NCI-H146 (cell line): ENCODE measurements around the gene LRRTM4.

ENCODE experiments used
- DNase-seq: peaks from one replicate; lab custom pipeline; 2025; lab: John Stamatoyannopoulos, UW

LRRTM4 gene

DNA sequence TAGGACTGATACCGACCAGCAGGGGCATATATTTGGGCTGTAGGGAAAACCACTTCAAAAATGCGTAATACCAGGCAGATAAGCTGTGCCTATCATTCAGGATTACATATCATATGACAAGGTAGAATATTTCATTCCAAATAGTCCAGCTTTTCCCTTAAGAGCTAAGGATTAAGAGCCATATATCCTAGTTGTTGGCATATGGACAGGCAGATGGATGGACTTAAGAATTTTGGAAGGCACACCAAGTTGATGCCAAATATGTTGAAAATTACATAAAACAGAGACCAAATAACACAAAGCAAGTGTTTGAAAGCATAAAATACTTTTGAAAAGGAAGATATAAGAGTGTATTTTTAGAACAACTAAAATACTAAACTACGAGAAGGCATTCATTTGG lies 52.1 kb downstream of the LRRTM4 start:
- no peak for DNase-seq

DNA sequence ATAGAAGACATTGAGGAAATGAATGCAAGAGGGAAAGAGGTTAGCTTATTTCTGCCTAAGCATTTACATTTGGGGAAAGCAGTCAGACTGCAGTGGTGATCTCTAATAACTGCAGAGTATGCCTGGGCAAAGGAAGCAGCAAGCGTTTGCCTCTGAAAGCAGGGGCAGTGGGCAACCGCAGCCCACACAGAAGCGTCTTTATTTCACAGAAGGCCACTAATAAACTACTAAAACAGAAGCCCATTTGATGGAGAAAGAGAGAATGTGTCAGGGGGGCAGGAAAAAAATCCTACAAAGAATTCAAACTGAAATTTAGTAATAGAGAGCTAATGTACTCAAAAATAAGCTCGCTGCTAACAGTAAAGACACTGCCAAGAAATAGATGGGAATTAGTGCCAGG lies 53.1 kb downstream of the LRRTM4 start:
- DNase-seq, result no peak

DNA sequence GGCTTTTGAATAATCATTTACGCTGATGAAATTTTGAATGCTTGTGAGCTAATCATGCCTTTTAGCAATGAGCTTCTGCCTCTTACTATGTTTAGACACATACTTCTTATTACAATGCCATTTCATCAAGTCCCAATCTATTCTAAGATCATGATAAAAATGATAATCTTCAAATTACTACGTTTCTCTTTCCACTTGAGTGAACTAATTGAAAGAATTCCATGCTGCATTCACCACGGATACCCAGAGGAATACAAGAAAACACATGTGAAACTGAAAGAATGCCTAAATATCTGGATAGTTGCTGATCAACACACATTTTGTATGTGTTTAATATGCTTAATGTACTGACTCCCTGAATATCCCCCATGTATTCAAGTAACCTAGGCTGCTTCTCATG lies 62.3 kb downstream of the LRRTM4 start:
- no peak for DNase-seq

DNA sequence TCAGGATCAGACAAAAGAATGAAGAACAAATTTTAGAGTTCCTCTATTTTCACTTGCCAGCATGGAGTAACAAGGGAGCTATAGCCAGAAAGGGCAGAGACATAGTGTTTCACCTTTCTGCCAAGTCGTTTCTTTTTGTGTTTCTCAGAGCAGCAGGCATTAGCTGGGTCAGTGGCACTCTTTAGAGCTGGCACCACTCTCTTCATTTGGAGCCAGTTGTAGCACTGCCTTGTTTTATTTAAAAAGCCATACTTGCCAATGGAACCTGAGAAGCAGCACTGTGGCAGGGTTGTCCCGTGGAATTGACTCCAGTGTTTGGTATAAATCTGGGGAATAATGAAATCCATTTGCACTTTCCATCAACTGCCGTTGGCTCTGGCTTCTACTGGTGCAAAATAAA lies 64.0 kb downstream of the LRRTM4 start:
- no peak for DNase-seq

DNA sequence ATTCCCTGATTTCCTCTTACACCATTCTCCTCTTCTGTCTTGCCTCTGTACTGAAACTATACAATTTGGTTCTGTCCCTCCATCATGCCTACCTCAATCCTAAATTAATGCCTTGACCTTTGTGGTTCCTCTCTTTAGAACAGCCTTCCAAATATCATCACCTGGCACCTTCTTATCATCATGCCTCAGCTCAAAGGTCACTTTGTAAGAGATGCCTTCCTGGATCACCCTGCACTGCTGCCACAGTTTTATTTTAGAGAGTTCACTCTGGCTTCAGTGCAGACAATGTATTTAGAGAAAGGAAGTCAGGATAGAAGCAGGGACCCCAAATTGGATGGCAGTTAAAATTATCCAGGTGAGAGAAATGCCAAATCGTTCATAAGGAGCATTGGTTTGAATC lies 64.5 kb downstream of the LRRTM4 start:
- DNase-seq, result no peak

DNA sequence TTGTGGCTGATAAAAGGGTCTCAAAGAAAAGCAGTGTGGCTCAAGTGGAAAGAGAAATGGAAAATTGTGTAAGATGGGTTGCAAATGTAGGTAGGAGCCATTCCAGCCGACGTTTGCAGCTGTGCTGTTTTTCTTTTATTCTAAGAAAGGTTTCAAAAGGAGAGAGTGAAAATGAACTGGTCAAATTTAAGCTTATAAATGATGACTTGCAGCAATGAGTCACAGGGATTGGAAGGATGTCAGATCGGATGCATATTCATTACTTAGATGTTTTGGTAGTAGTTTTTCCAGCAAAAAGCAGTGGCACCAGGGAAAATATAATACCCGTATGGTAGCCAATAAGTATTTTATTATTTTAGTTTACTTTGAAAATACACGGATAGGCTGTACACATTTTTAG lies 79.1 kb downstream of the LRRTM4 start:
- DNase-seq, result no peak

DNA sequence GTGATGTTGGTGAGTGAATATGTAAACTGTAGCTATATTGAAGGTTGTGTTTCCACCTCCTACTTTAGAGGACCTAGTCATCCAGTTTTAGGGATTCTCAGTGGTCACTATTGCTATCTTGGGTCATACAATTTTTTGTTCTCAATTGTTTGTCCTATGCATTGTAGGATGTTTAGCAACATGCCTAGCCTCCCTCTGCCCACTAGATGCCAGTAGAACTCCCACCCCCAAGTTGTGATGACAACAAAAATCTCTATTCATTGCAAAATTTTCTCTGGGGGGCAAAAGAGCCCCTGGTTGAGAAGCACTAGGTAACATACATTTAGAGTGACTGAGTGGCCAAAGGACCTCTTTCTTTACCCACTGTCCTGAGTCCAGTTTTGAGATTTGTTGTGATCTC lies 87.3 kb downstream of the LRRTM4 start:
- DNase-seq, result no peak

DNA sequence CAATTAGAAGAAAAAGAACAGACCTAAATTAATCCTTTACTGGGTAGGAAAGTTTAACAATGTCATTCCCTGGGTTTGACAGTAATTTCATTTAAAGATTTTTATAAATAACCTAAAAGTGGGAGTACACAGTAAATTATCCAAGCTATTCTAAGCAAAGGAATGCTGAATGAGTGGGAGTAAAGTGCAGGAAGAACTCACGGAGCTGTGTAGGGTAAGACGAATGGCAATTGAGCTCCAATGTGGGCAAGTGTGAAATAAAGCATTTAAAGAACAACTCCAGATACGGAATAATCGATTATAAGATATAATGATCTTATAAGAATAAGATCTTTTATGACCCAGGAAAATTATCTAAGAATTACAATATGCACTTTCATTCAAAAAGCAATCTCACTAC lies 93.2 kb downstream of the LRRTM4 start:
- no peak for DNase-seq

DNA sequence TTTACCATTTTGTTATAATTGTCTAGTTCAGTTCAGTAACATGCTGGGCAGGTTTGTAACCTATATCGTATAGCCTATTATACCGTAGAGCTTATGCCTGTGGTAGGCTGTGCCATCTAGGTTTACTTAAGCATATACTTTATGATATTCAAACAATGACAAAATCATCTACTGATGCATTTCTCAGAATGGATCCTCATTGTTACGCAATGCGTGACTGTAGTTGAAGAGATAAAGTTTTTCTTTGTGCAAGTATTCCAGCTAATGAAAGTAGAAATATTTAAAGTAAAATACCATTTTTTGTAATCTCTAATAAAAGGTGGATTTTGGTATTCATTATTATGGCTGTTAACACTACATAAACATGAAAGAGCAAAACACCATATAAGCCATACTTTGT lies 100.2 kb downstream of the LRRTM4 start:
- no peak for DNase-seq

DNA sequence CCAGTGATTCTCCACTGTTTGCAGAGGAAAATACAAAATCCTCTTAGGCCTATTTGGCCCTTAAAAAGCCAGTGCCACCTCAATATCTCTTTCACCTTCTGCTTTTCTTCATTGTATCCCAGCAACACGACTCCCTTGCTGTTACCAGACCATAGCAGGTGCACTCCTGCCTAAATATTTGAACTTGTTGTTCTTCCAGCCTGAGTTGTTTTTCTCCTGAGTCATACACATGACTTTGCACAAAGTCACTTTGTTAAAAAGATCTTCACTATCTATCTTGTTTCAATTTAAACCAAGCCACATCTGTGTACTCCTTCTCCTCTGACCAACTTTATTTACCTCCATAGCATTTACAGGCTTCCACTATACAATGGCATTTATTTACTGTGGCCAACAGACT lies 103.6 kb downstream of the LRRTM4 start:
- no peak for DNase-seq

DNA sequence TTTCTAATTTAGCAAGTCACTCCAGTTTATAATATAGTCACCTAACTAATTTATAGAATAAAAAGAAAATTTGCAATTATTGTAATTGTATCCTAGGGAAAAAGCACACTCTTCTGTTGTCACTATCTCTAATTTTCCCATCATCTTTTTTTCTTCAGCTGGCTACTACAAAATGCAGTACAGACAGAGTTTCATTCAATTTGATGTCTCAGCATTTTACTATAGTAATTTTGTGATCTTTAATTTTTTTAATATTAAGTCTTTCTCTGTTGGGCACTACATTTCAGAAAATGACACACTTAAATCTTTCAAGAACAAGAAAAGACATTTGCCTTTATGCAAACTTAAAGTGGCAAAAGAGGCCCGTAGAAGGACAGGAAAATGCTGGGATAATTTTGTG lies 118.0 kb downstream of the LRRTM4 start:
- DNase-seq, result no peak

DNA sequence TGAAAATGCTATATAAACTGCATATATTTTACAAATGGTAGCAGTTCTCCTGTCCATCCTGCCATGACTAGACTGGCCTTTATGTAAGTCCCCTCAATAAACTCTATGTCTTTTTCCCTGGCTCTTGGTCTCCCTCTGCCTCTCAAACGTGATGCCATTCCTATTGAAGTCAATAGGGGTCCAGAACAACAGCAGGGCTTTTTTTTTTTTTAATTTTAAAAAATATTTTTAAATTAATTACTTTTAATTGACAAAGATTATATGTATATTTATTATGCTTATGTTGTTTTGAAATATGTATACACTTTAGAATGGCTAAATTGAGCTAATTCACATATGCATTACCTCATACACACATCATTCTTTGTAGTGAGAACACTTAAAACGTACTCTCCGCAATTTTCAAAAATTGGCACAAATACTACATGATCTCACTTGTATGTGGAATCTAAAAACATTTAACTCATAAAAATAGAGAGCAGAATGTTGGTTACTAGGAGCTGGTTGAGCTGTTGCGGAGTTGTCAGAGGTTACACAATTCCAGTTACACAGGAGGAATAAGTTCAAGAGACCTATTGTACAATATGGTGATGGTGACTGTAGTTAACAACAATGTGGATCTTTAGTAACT lies 123.1 kb downstream of the LRRTM4 start:
- no peak for DNase-seq

DNA sequence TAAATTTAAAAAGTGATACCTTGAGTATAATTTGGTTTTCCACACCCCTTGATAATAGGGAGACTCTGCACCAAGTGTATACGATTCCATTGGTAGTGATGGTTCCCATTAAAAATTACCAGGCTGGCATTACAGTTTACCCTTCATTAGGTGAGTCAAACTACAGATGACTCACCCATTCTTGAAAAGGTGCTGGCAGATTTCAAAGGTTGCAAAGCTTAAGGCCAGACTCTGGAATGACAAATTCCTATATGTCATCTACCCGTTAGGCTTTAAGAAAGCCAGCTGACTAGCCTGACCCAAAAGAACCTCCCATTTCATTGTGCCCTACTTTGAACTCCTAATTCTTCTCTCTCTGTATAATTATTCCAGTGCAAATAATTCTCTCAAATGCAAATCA lies 124.4 kb downstream of the LRRTM4 start:
- no peak for DNase-seq

DNA sequence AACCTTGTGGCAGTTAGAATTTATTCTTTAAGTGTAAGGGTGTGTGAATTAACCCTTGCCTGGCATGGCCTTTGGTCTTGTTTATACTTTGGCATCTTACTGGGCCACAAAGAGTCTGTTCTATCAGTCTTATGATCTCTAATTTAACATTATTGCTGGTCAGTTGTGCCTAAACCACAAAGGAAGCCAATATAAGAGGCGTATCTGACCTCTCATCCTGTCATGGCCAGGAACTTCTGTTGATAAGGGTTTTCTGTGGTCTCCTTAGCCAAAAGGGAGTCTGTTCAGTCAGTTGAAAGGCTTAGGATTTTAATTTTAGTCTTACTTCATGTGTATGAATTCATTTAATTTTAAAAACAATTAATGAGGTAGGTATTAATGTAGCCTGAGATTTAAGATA lies 127.2 kb downstream of the LRRTM4 start:
- no peak for DNase-seq

DNA sequence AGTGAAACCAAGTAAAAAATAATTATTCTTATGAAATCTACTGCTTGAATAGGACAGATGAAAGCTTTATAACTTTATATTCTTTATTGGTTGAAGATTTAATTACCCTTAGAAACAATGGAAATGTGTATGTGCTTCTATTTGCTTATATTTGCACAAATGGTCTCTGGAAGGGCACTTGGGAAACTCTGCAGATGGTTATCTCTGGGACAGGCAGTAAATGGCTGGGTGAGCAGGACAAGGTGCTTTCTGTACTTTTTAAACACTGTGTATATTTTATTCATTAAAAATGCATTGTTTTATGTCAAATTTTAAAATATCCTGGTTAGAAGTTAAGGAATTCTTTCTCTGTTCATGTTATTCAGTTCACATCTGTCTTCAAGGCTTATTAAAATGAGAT lies 131.1 kb downstream of the LRRTM4 start:
- no peak for DNase-seq

DNA sequence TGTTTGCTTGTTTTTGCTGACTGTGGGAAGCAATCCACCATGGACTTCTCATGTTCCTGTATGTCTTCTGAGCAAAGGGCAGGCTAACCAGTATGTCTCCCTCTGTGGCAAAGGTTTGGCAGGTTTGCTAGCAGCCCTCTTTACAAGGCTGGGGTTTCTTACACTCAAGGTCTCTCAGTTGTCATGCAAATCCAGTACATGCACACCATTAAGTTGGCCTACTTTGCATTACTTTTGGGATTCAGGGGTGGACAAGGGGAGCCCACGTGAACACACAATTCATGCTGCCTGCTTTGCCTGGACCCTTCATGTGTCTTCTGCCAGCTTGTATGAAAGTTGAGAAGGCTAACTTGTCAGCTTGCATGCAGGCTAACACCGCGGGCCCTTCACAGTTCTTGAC lies 134.9 kb downstream of the LRRTM4 start:
- DNase-seq, result no peak

DNA sequence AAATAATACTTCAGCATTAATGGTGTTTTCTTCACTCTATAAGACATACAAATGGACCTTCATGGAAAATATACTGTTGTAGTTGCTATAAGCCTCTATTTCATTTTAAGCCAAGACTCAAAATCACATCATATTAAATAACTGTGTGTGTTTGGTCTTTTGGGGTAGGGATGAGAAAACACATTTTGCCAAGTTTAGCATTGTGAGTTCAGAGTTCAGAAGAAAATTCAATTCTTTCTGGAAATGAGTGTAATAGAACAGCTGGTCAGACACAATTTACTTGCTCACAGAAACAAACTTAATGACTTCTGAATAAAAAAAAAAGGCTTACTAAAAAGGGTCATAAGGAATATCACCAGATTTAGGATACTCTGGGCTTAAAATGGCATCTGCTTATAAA lies 149.5 kb downstream of the LRRTM4 start:
- no peak for DNase-seq

DNA sequence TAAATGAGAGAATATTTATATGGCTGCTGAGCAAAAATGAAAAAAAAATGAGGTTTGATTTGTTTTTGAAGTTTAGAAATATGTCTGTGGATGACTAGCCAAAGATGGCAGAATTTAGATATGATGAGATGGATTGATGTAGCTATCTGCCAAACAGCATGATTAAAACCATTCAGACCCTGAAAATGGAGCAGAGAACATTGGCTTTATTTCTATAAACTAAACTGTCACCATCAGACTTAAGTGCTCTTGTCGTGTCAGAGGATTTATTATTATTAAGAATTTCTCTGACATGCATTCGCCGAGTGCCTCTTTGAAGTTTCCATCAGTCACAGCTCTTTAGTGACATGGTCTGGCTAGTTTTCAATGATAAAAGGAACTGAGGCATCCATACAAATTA lies 151.7 kb downstream of the LRRTM4 start:
- DNase-seq, result no peak

DNA sequence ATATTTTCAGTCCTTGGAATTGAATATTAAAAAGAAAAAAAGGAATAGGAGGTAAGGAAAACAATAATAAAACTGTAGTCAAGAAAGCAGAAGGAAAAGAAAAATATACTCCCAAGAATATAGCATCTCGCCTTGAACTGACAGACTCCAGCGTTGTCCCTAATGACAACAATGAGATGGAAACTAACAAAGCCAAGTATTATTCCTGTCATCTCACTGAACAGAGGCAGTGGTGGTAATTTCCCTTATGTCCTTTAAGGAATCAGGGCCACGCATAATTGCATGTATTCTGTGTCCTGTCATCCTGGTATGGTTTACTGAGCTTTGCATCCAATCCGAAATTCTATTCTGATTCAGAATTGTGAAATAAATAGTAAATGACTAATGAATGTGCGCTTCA lies 158.9 kb downstream of the LRRTM4 start:
- no peak for DNase-seq

DNA sequence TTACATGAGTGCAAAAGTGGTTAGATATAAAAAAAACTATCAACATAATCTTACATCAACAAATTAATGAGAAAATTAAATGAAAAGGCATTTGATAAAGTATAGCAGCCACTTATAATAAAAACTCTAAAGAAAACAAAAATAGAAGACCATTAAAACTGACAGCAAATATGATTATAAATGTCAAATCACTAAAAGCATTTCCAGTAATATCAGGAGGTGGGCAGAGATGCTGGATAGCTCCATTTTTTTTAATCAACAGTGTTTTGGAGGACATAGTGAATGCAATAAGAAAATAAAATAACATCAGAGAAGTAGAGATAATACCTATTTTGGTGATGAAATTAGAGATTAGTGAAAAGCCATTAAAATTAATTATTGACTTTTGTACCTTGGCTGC lies 173.4 kb downstream of the LRRTM4 start:
- DNase-seq, result no peak

DNA sequence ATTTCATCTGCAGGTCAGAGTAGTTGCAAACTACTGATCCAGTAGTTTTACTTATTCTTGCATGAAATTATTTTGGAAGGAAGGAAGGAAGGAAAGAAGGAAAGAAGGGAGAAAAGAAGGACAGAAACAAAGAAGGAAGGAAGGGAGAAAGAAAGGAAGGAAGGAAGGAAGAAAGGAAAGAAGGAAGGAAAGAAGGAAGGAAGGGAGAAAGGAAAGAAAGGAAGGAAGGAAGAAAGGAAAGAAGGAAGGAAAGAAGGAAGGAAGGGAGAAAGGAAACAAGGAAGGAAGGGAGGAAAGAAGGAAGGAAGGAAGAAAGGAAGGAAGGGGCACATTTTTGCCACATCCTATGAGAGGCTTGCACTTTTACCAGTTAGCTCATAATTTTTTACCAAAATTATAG lies 186.2 kb downstream of the LRRTM4 start:
- no peak for DNase-seq

DNA sequence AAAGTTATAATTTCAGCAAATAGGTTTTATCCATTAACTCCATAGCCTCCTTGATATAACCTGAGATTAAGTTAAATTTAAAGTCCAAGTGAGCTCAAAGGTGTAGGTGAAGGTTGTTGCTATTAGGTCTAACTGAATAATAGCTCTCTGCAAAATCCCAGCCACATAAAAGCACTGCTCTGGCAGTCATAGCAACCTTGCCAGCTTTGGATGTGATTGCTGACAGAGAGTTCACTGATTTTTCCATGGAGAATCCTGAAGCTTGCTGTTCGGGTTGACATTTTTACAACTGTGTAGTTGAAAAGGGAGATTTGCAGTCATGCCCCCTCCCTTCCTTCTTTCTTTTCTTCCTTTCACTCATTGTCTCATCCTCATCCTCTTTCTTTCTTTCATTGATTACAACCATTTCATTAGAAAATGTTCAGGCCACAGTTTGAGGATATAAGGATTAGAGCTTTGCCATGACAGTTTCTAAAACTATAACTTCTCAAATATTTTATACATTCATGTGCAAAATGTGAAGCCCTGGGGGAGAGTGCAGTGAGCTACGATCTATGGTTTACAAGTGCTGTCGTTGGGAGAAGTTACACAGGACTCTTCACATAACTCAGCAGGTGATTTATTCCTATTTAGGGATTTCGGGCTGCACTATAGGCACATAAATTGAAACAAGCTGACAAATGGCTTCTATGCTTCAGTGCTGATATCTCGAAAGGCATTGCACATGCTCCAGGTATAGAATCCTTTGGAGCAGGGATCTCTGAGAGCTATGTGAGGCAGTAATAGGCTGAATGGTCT lies 193.8 kb downstream of the LRRTM4 start:
- no peak for DNase-seq

DNA sequence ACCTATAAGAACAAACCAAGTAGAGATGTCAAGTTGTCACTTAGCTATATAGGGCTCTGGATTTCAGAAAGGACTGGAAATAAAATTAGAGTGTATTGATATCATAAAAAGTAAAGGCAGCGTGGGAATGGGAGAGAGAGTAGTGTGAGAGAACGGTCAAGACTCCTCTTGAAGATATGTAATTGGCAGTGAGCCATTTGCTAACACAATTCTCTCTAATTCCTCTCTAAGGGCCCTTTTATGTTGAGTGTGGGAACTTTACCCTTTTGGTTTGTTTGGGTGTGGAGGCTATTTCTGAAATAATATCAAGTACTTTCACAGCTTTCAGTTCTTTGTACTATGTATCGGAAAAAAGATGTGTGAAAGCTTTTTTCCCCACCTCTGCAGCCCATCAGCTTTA lies 196.8 kb downstream of the LRRTM4 start:
- DNase-seq, result no peak

DNA sequence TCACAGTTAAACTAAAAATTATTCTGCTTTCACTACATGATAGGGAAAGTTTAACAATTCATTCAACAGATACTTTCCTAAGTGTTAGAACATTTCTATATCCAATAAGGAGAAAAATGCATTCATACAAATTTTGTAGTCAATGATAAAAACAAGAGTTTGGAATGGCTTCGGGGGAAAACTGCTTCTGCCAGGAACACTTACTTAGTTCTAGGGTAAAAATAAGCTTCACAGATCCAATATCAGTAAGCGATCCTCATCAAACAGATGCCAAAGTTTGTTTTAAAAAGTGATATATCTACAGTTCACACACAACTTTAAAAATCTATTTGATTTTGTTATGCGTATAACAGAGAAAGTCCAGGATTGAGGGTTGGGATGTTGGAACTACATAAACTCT lies 199.7 kb downstream of the LRRTM4 start:
- DNase-seq, result no peak
